B cell (primary cell): ENCODE results near the gene MAGI2. TPM values are rescaled to one million over a fixed set of nuclear protein-coding genes. Genes with fewer than 3 reads are reported as not detected.

ENCODE experiments used
- ATAC-seq: fragments of 200-7000 bp; cut with Tn5 transposase; one replicate; pipeline ENCODE4 v1.10.0; 2021; ENCODE audit warnings: low read depth, mild to moderate bottlenecking, moderate number of reproducible peaks, moderate library complexity
- CTCF ChIA-PET: fragments of 350-600 bp; sonication (Branson Sonifier 250); formaldehyde crosslinking; loops from one replicate; lab custom pipeline; 2021; ENCODE audit warnings: antibody characterized with exemption, inconsistent platforms; lab: Charles Lee
- POLR2A ChIA-PET: fragments of 350-600 bp; sonication (Branson Sonifier 250); formaldehyde crosslinking; loops from one replicate; lab custom pipeline; 2021; ENCODE audit warnings: antibody characterized with exemption; lab: Charles Lee
- DNase-seq: peaks from one replicate; pipeline ENCODE4 v3.0.0; 2013
- H2AFZ ChIP-seq: 2 replicates; pipeline ENCODE4 v1.6.1; 2012; ENCODE audit warnings: mild to moderate bottlenecking, low read depth, low read length; ENCODE audit not compliant: insufficient read depth, poor library complexity, severe bottlenecking
- H3K27ac ChIP-seq, 2 donors: 1 replicate in 1 of 2; 2 replicates in 1 of 2; pipeline ENCODE4 v1.5.1; 2012 to 2013; ENCODE audit warnings: low read length in 2 of 2, mild to moderate bottlenecking in 2 of 2, moderate library complexity in 1 of 2
- H3K27me3 ChIP-seq, 4 experiments: fragments of 200-600 bp in 1 of 4; sonication (generic) in 1 of 4; replicated peaks in 1 of 4; 1 replicate in 2 of 4; 2 replicates in 2 of 4; pipeline versions ENCODE4 v1.6.1 to v1.7.0; 2013 to 2016; ENCODE audit warnings: low read length in 3 of 4, mild to moderate bottlenecking in 2 of 4, mixed read lengths in 1 of 4, moderate library complexity in 1 of 4; ENCODE audit not compliant: insufficient read depth in 4 of 4, control insufficient read depth in 3 of 4; ENCODE audit errors: control extremely low read depth in 1 of 4
- H3K36me3 ChIP-seq, 2 experiments: replicated peaks in 1 of 2; 1 replicate in 1 of 2; 2 replicates in 1 of 2; pipeline versions ENCODE4 v1.6.1 to v1.7.1; 2013; ENCODE audit warnings: low read length in 1 of 2; ENCODE audit not compliant: insufficient read depth in 2 of 2, control insufficient read depth in 1 of 2; ENCODE audit errors: control extremely low read depth in 1 of 2, extremely low read depth in 1 of 2
- H3K4me1 ChIP-seq, 2 donors: fragments of 200-600 bp in 1 of 2; sonication (generic) in 1 of 2; 1 replicate in 1 of 2; 2 replicates in 1 of 2; pipeline versions ENCODE4 v1.5.1 to v1.6.1; 2013 to 2017; ENCODE audit warnings: low read length in 2 of 2; ENCODE audit not compliant: control insufficient read depth in 2 of 2, insufficient read depth in 2 of 2
- H3K4me2 ChIP-seq: replicated peaks from 2 replicates; pipeline ENCODE3; 2012; ENCODE audit warnings: mild to moderate bottlenecking, low read depth, low read length; ENCODE audit not compliant: poor library complexity, severe bottlenecking
- H3K4me3 ChIP-seq, 5 experiments: fragments of 200-600 bp in 1 of 5; sonication (generic) in 1 of 5; 1 replicate in 3 of 5; 2 replicates in 2 of 5; pipeline versions ENCODE4 v1.5.1 to v1.7.0; 2011 to 2016; ENCODE audit warnings: low read length in 4 of 5, mild to moderate bottlenecking in 4 of 5, low read depth in 2 of 5, control low read depth in 1 of 5, moderate library complexity in 1 of 5; ENCODE audit not compliant: insufficient read depth in 1 of 5; ENCODE audit errors: control extremely low read depth in 1 of 5, extremely low read depth in 1 of 5
- H3K79me2 ChIP-seq: fragments of 200-600 bp; sonication (generic); one replicate; pipeline ENCODE4 v1.6.0; 2016; ENCODE audit warnings: low read length; ENCODE audit not compliant: control insufficient read depth, insufficient read depth
- H3K9ac ChIP-seq: fragments of 200-600 bp; sonication (generic); 2 replicates; pipeline ENCODE4 v1.6.1; 2017; ENCODE audit warnings: mild to moderate bottlenecking, low read length, moderate library complexity
- H3K9me3 ChIP-seq, 3 donors: one replicate each; pipeline versions ENCODE4 v1.6.1 to v1.7.1; 2013; ENCODE audit warnings: low read length in 2 of 3; ENCODE audit not compliant: control insufficient read depth in 2 of 3, insufficient read depth in 1 of 3; ENCODE audit errors: control extremely low read depth in 1 of 3
- H4K20me1 ChIP-seq: 2 replicates; pipeline ENCODE4 v1.6.0; 2012; ENCODE audit warnings: mild to moderate bottlenecking, low read length; ENCODE audit not compliant: insufficient read depth, control insufficient read depth, poor library complexity, severe bottlenecking
- H3K27ac Mint-ChIP-seq: one replicate; pipeline ENCODE4 v1.8.0; 2021; ENCODE audit warnings: mixed read lengths
- H3K27me3 Mint-ChIP-seq: one replicate; pipeline ENCODE4 v1.8.0; 2021; ENCODE audit warnings: mixed read lengths
- H3K4me1 Mint-ChIP-seq: one replicate; pipeline ENCODE4 v1.8.0; 2021; ENCODE audit warnings: mixed read lengths
- H3K4me3 Mint-ChIP-seq: one replicate; pipeline ENCODE4 v1.8.0; 2021; ENCODE audit warnings: mixed read lengths
- H3K9me3 Mint-ChIP-seq: one replicate; pipeline ENCODE4 v1.8.0; 2022; ENCODE audit warnings: mixed read lengths; ENCODE audit not compliant: insufficient read depth
- EZH2 ChIP-seq: IDR thresholded peaks from 2 replicates; pipeline ENCODE4 v1.6.1; 2012; ENCODE audit warnings: borderline replicate concordance, low read depth, mild to moderate bottlenecking, moderate library complexity, low read length; ENCODE audit not compliant: insufficient read depth, poor library complexity, severe bottlenecking
- WGBS: methylation state at CpG from one replicate; pipeline ENCODE4 v1.1.5; 2013; ENCODE audit warnings: missing lambda C conversion rate; ENCODE audit not compliant: insufficient coverage; 5-methylcytosine and 5-hydroxymethylcytosine counted together
- intact Hi-C: fragments of 100-400 bp; cut with micrococcal nuclease; formaldehyde crosslinking; loops from one replicate; pipeline ENCODE4 v1.10.0; 2022
- polyA plus RNA-seq: library from polyadenylated mRNA; depleted of rRNA; stranded (reverse); fragments of >200 nt; gene quantifications from 2 replicates; pipeline ENCODE4 v1.2.3, GENCODE V29; 2012
- total RNA-seq, 2 donors: library from RNA; stranded (reverse); fragments of 120-200 nt in 1 of 2; gene quantifications; 1 replicate in 1 of 2; 2 replicates in 1 of 2; pipeline versions ENCODE4 v1.2.3 to v1.2.4, GENCODE V29; 2013 to 2022
- TF ChIP-seq, protein P1 (sequence below): fragments of 200-600 bp; IDR thresholded peaks from one replicate; pipeline ENCODE4 v1.8.0; 2022; ENCODE audit warnings: antibody characterized with exemption, mild to moderate bottlenecking

MAGI2 gene
- total and polyA plus RNA-seq, 2 donors (not counting 1 experiment from before 2014, with no cell fraction given), result 0.16 to 0.64 TPM

DNA sequence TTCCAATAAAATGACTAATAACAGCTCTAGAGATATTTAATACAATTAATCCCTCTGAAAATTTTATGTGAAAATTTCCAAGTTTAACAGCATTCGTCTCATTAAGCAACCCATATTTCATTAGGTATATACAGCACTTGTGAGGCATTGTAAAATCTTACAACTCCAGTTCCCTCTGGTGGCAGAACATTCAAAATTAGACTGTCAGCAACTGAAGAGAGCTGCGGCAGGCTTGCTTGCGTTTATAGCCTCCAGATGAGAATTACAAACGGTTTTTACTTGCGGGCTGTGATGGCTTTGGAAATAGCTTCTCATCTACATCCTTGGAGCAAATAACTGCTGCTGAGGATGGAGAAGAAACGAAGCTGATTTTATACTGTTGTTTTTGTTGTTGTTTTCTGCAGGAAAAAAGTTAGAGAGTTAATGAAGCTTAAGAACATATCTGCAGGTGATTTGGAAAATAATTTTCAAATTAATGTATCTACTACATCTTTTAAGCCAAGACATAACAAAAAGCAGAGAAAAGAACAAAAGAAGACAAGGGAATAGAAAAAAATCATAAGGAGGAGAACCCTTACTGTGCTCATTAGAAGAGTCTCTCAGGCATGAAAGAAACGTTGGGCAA, 171.3 kb downstream of the MAGI2 start:
- Histone ChIP-seq H3K27ac (no peak overlapping the region), H3K27me3 (no peaks in the 10 kb centered on the region), H3K4me3 (no peak overlapping the region), H3K9me3 (no peaks in the 10 kb centered on the region), H3K4me1 (no peaks in the 10 kb centered on the region), H2AFZ (no peak overlapping the region), H3K9ac (no peak overlapping the region), H3K79me2 (no peaks in the 10 kb centered on the region), H3K36me3 (no peaks in the 10 kb centered on the region), H3K4me2 (no peak overlapping the region), H4K20me1 (no peaks in the 10 kb centered on the region)
- intact Hi-C loops, result no loop called here
- ATAC-seq, result no peak
- ChIA-PET CTCF (no interaction called here), POLR2A (no interaction called here)
- no peaks in the 10 kb centered on the region for H3K27me3 Mint-ChIP-seq
- WGBS, result 60% methylated on average over 2 of the region's 7 CpGs
- no peaks in the 10 kb centered on the region for H3K9me3 Mint-ChIP-seq
- no peak for DNase-seq
- TF ChIP-seq, protein P1, sequence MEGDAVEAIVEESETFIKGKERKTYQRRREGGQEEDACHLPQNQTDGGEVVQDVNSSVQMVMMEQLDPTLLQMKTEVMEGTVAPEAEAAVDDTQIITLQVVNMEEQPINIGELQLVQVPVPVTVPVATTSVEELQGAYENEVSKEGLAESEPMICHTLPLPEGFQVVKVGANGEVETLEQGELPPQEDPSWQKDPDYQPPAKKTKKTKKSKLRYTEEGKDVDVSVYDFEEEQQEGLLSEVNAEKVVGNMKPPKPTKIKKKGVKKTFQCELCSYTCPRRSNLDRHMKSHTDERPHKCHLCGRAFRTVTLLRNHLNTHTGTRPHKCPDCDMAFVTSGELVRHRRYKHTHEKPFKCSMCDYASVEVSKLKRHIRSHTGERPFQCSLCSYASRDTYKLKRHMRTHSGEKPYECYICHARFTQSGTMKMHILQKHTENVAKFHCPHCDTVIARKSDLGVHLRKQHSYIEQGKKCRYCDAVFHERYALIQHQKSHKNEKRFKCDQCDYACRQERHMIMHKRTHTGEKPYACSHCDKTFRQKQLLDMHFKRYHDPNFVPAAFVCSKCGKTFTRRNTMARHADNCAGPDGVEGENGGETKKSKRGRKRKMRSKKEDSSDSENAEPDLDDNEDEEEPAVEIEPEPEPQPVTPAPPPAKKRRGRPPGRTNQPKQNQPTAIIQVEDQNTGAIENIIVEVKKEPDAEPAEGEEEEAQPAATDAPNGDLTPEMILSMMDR, result no peak
- TF ChIP-seq EZH2, result no peak
- H3K27ac Mint-ChIP-seq, result no peak overlapping the region
- no peaks in the 10 kb centered on the region for H3K4me1 Mint-ChIP-seq
- H3K4me3 Mint-ChIP-seq, result no peak overlapping the region

DNA sequence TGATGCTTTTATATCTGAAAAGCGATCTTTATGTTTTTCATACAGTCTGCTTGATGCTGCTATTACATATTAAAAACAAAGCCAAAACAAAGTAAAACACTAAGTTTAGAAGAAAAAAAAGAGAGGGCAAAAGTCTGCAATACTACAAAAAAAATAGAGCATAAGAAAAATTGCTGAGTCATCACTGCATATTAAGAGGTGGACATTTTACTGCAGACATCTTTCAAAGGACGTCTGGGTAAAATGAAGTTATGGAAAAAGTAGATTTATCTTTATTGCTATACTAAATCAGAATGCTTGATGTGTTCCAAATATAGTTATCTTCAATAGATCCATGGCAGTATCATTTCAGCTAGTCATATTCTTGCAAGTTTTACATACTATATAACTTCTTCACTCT, 172.0 kb downstream of the MAGI2 start:
- ATAC-seq (no peak), DNase-seq (no peak)
- H3K9me3 ChIP-seq, result no peaks in the 10 kb centered on the region
- no peak overlapping the region for H3K9ac ChIP-seq
- Mint-ChIP-seq H3K4me3 (no peak overlapping the region), H3K9me3 (no peaks in the 10 kb centered on the region), H3K27ac (no peak overlapping the region), H3K27me3 (no peaks in the 10 kb centered on the region), H3K4me1 (no peaks in the 10 kb centered on the region)
- no CpG with 5 or more reads among the region's 2 CpGs for WGBS
- H3K27me3 ChIP-seq, result no peaks in the 10 kb centered on the region
- no peak overlapping the region for H2AFZ ChIP-seq
- H4K20me1 ChIP-seq, result no peaks in the 10 kb centered on the region
- POLR2A ChIA-PET, result no interaction called here
- no peaks in the 10 kb centered on the region for H3K79me2 ChIP-seq
- no peaks in the 10 kb centered on the region for H3K4me1 ChIP-seq
- H3K27ac ChIP-seq, result no peak overlapping the region
- no peaks in the 10 kb centered on the region for H3K36me3 ChIP-seq
- H3K4me3 ChIP-seq, result no peak overlapping the region
- TF ChIP-seq, protein P1, result no peak
- no peak for TF ChIP-seq EZH2
- intact Hi-C loops, result no loop called here
- CTCF ChIA-PET, result no interaction called here
- H3K4me2 ChIP-seq, result no peak overlapping the region
